K562 (cell line): Measurements from ENCODE around the gene MAP3K12. TPM values are rescaled to one million over a fixed set of nuclear protein-coding genes. Genes with fewer than 3 reads are reported as not detected.
A peak's percentile ranks its signal among the peaks of the same experiment; 100 is the strongest.

Experiments used
- ATAC-seq: fragments of 200-7000 bp; cut with Tn5 transposase; 3 replicates; pipeline ENCODE4 v1.9.1; 2020; ENCODE audit warnings: moderate library complexity
- BruUV-seq: library from RNA; stranded (reverse); fragments of 400-500 nt; replicated peaks from 2 replicates; lab custom pipeline; 2021; lab: Mats Ljungman, UMichigan
- CTCF ChIA-PET: fragments of 300-600 bp; formaldehyde crosslinking; extraction: SDS; loops from one replicate; lab custom pipeline; 2021; ENCODE audit warnings: low intra/inter-chr PET ratio; lab: Yijun Ruan, JAX
- POLR2A ChIA-PET: fragments of 300-600, 350-650 bp; sonication (Branson Sonifier 250); formaldehyde crosslinking; extraction: SDS; loops from one replicate; lab custom pipeline; 2021; ENCODE audit warnings: antibody characterized with exemption, inconsistent platforms; lab: Yijun Ruan, JAX
- DNase-seq, 4 experiments: peaks; one replicate each; pipeline versions ENCODE4 v3.0.0 to v3.0.0-alpha.2; 2011 to 2018; ENCODE audit warnings: low spot score in 3 of 4, mixed read lengths in 3 of 4; ENCODE audit errors: extremely low read depth in 1 of 4
- FAIRE-seq: peaks from 2 replicates; lab custom pipeline; 2011; peaks lifted over from hg19 to GRCh38; lab: Jason Lieb, UNC
- H2AFZ ChIP-seq: 2 replicates; pipeline ENCODE4 v1.6.0; 2011; ENCODE audit warnings: low read depth, low read length, control low read depth, inconsistent platforms
- H3K27ac ChIP-seq: fragments of 200-600 bp; 3 replicates; pipeline ENCODE4 v1.8.0; 2011; ENCODE audit warnings: low read depth, mild to moderate bottlenecking, control low read depth, inconsistent platforms, low read length, moderate library complexity, mixed read lengths; ENCODE audit errors: extremely low read depth
- H3K27me3 ChIP-seq, 2 experiments: fragments of 300-600 bp in 1 of 2; 2 replicates in 1 of 2; 3 replicates in 1 of 2; pipeline versions ENCODE4 v1.6.0 to v1.8.0; 2011; ENCODE audit warnings: inconsistent platforms in 2 of 2, low read length in 2 of 2, mild to moderate bottlenecking in 1 of 2, mixed read lengths in 1 of 2, moderate library complexity in 1 of 2; ENCODE audit not compliant: control insufficient read depth in 2 of 2, insufficient read depth in 2 of 2
- H3K36me3 ChIP-seq: fragments of 300-600 bp; 3 replicates; pipeline ENCODE4 v1.8.0; 2011; ENCODE audit warnings: mild to moderate bottlenecking, low read length, inconsistent platforms; ENCODE audit not compliant: control insufficient read depth, insufficient read depth
- H3K4me1 ChIP-seq, 2 experiments: fragments of 200-600 bp in 1 of 2; replicated peaks in 1 of 2; 2 replicates in 1 of 2; 3 replicates in 1 of 2; pipeline versions ENCODE4 v1.5.1 to v1.8.0; 2011; ENCODE audit warnings: inconsistent platforms in 2 of 2, low read length in 2 of 2, mild to moderate bottlenecking in 1 of 2, mixed read lengths in 1 of 2, moderate library complexity in 1 of 2; ENCODE audit not compliant: control insufficient read depth in 2 of 2, insufficient read depth in 2 of 2
- H3K4me2 ChIP-seq: 2 replicates; pipeline ENCODE4 v1.6.1; 2011; ENCODE audit warnings: low read length, control low read depth, inconsistent platforms, mixed read lengths; ENCODE audit not compliant: insufficient read depth
- H3K4me3 ChIP-seq: fragments of 200-600 bp; sonication (generic), shearing (Covaris generic); 2 replicates; pipeline ENCODE4 v1.5.1; 2016; ENCODE audit warnings: control low read depth, inconsistent platforms
- H3K79me2 ChIP-seq: fragments of 200-600 bp; 3 replicates; pipeline ENCODE4 v1.8.0; 2011; ENCODE audit warnings: low read length, inconsistent platforms; ENCODE audit not compliant: control insufficient read depth, insufficient read depth
- H3K9ac ChIP-seq, 2 experiments: 2 replicates each; pipeline versions ENCODE4 v1.6.0 to v1.6.1; 2011; ENCODE audit warnings: low read depth in 2 of 2, low read length in 2 of 2, control low read depth in 1 of 2, inconsistent platforms in 1 of 2, mild to moderate bottlenecking in 1 of 2, mixed read lengths in 1 of 2; ENCODE audit not compliant: insufficient read depth in 1 of 2
- H3K9me1 ChIP-seq: one replicate; pipeline ENCODE4 v1.6.0; 2011; ENCODE audit warnings: inconsistent platforms, mild to moderate bottlenecking, low read length, moderate library complexity; ENCODE audit not compliant: control insufficient read depth, insufficient read depth
- H3K9me3 ChIP-seq: replicated peaks from 2 replicates; pipeline ENCODE4 v1.5.1; 2011; ENCODE audit warnings: low read depth, low read length, inconsistent platforms; ENCODE audit not compliant: control insufficient read depth, insufficient read depth
- H4K20me1 ChIP-seq: replicated peaks from 2 replicates; pipeline ENCODE4 v1.6.1; 2011; ENCODE audit warnings: low read length, inconsistent platforms, mixed read lengths; ENCODE audit not compliant: control insufficient read depth, insufficient read depth
- ARNT ChIP-seq, 2 experiments: fragments of 450-650 bp; IDR thresholded peaks; 2 replicates each; pipeline ENCODE4 v1.6.1; 2016; ENCODE audit warnings: mild to moderate bottlenecking in 1 of 2
- CREB5 ChIP-seq: fragments of 250-450 bp; sonication (Bioruptor Pico); IDR thresholded peaks from 2 replicates; pipeline ENCODE4 v1.5.0; 2020; ENCODE audit warnings: mild to moderate bottlenecking
- IRF1 ChIP-seq: sonication (generic); formaldehyde crosslinking; IDR thresholded peaks from 2 replicates; pipeline ENCODE4 v1.8.0; 2022; ENCODE audit warnings: missing genetic modification reagents, mild to moderate bottlenecking, borderline replicate concordance
- MTA2 ChIP-seq: fragments of 450-650 bp; IDR thresholded peaks from 2 replicates; pipeline ENCODE4 v1.6.1; 2016; ENCODE audit warnings: low read depth
- RBM22 ChIP-seq: fragments of 200-400 bp; formaldehyde crosslinking; IDR thresholded peaks from 2 replicates; pipeline ENCODE4 v1.6.1; 2018; ENCODE audit warnings: low read length, low read depth; ENCODE audit not compliant: poor library complexity, severe bottlenecking
- THAP7 ChIP-seq: fragments of 250-450 bp; sonication (Bioruptor Pico); IDR thresholded peaks from 2 replicates; pipeline ENCODE4 v1.5.0; 2021
- UBTF ChIP-seq, 2 experiments: IDR thresholded peaks; 2 replicates each; pipeline ENCODE4 v1.6.1; 2012; ENCODE audit warnings: improper control_type of control experiment in 2 of 2, low read depth in 2 of 2, low read length in 2 of 2, borderline replicate concordance in 1 of 2
- ZFP1 ChIP-seq: fragments of 450-650 bp; formaldehyde crosslinking; IDR thresholded peaks from 2 replicates; pipeline ENCODE4 v1.4.0; 2020; ENCODE audit warnings: mild to moderate bottlenecking, mixed read lengths
- ZNF24 ChIP-seq: fragments of 450-650 bp; IDR thresholded peaks from 2 replicates; pipeline ENCODE4 v1.6.1; 2016
- ZNF644 ChIP-seq: fragments of 200-800 bp; sonication (Bioruptor generic); IDR thresholded peaks from 2 replicates; pipeline ENCODE4 v1.6.1; 2016; ENCODE audit warnings: low read depth, missing genetic modification characterization, missing compliant biosample characterization
- ZNF77 ChIP-seq: fragments of 250-450 bp; sonication (Bioruptor Pico); IDR thresholded peaks from 2 replicates; pipeline ENCODE4 v1.5.0; 2020
- WGBS: fragments of 100-300 bp; shearing (Covaris generic); methylation state at CpG from one replicate; pipeline ENCODE4 v1.1.6; 2016; ENCODE audit warnings: low coverage, mixed read lengths; ENCODE audit not compliant: insufficient coverage; ENCODE audit errors: missing lambda C conversion rate; 5-methylcytosine and 5-hydroxymethylcytosine counted together
- in situ Hi-C: fragments of 300-500 bp; cut with MboI; formaldehyde crosslinking; loops from 4 replicates; pipeline ENCODE4 v1.15.0; 2018; ENCODE audit warnings: inconsistent platforms, mixed read lengths
- intact Hi-C: fragments of 100-400 bp; cut with micrococcal nuclease; formaldehyde crosslinking; loops from 2 replicates; pipeline ENCODE4 v1.14.2; 2022
- polyA plus RNA-seq, 8 experiments: library from polyadenylated mRNA; depleted of rRNA in 4 of 8; stranded (reverse) in 5 of 8; unstranded in 3 of 8; fragments of >200 nt; fragmentation: Nextera tagmentation in 2 of 8; fragmentation: Illumina TruSeq in 1 of 8; extraction: Ambion mirVana in 2 of 8; extraction: Trizol in 1 of 8; gene quantifications; 2 replicates each; pipeline versions ENCODE4 v1.2.1 to v1.2.3, GENCODE V29; 2011 to 2014; ENCODE audit warnings: inconsistent platforms in 1 of 8, missing spikeins in 1 of 8
- total RNA-seq, 7 experiments: library from RNA; depleted of rRNA in 6 of 7; stranded (reverse); fragments of >200 nt in 6 of 7; fragmentation: Illumina TruSeq in 2 of 7; extraction: Trizol in 2 of 7; gene quantifications; 2 replicates each; pipeline versions ENCODE4 v1.2.1 to v1.2.3, GENCODE V29; 2011 to 2021; ENCODE audit warnings: low replicate concordance in 1 of 7

MAP3K12 gene
- total and polyA plus RNA-seq, 9 of the 15 experiments (the other 6 are each of a cell fraction or from before 2014, with no cell fraction given): 0.10 to 2.4 (median 1.6) TPM

GRCh38 chr12:53539526-53539925, 40.3 kb upstream of the MAP3K12 start:
- ATAC-seq (no peak), DNase-seq (no peak), FAIRE-seq (no peak)
- H3K4me2 ChIP-seq: no peak overlapping the region
- H3K27ac ChIP-seq: no peak overlapping the region
- H3K36me3 ChIP-seq: peaks cover 52% of the 10 kb centered on the region; the same call in 2 of the 3 replicates
- H3K4me1 ChIP-seq: no peaks in the 10 kb centered on the region; a peak in 1 of 5 replicates
- CTCF ChIA-PET: no interaction called here
- no peaks in the 10 kb centered on the region for H3K27me3 ChIP-seq
- POLR2A ChIA-PET: interaction anchor here (0.6 to 1.6 kb wide), 3 partner anchors 39 to 124 kb away, joined by 3 read pairs; partner anchors contain the start of gene TARBP2
- TF ChIP-seq ZNF24 (peak; percentile 95), MTA2 (no peak)
- H3K79me2 ChIP-seq: no peaks in the 10 kb centered on the region
- in situ Hi-C loops: no loop called here
- H2AFZ ChIP-seq: no peak overlapping the region
- intact Hi-C loops: no loop called here
- no peaks in the 10 kb centered on the region for H3K9me1 ChIP-seq
- no peaks in the 10 kb centered on the region for H4K20me1 ChIP-seq
- no TSS peak for BruUV-seq
- 92% methylated on average over 3 of the region's 3 CpGs for WGBS
- H3K9me3 ChIP-seq: no peaks in the 10 kb centered on the region
- no peak overlapping the region for H3K4me3 ChIP-seq
- H3K9ac ChIP-seq: no peak overlapping the region

GRCh38 chr12:53538209-53538689, 39.0 kb upstream of the MAP3K12 start:
- Histone ChIP-seq H2AFZ (no peak overlapping the region), H3K9me1 (no peaks in the 10 kb centered on the region), H3K4me3 (no peak overlapping the region), H3K4me2 (no peak overlapping the region), H3K36me3 (peaks cover 57% of the 10 kb centered on the region; the same call in 2 of the 3 replicates), H3K27me3 (no peaks in the 10 kb centered on the region), H3K27ac (no peak overlapping the region), H4K20me1 (no peaks in the 10 kb centered on the region), H3K4me1 (no peaks in the 10 kb centered on the region), H3K79me2 (no peaks in the 10 kb centered on the region), H3K9me3 (no peaks in the 10 kb centered on the region), H3K9ac (no peak overlapping the region)
- FAIRE-seq: no peak
- WGBS: 10% methylated on average over 1 of the region's 1 CpG
- no TSS peak for BruUV-seq
- intact Hi-C loops (no loop called here), in situ Hi-C loops (no loop called here)
- ATAC-seq: peak; percentile 88
- ChIA-PET POLR2A (interaction anchor here (0.8 to 0.9 kb wide), 2 partner anchors 12 to 65 kb away, joined by 3 read pairs; no protein-coding TSS in a partner anchor), CTCF (no interaction called here)
- DNase-seq: no peak
- TF ChIP-seq RBM22 (no peak), CREB5 (no peak), UBTF (IDR thresholded peaks at IDR 0.05; ENCODE audit: borderline replicate concordance in 1 of 2, low read depth in 2 of 2, low read length in 2 of 2) (no peak), THAP7 (CRISPR knock-in tag) (no peak), ZNF77 (CRISPR knock-in tag) (no peak), ZFP1 (no peak), ZNF644 (tag) (no peak), IRF1 (no peak), ARNT (IDR thresholded peaks at IDR 0.05) (no peak)
